ENCODE measurements around the gene ABLIM1. TPM values are rescaled to one million over a fixed set of nuclear protein-coding genes. Genes with fewer than 3 reads are reported as not detected.

Gene ABLIM1
- polyA plus RNA-seq, 3 donors: 0.33 to 0.91 (median 0.57) TPM

GRCh38 chr10:114501650-114502049, 156.4 kb downstream of the ABLIM1 start:
- Histone ChIP-seq H3K4me3 (replicated peaks in 1 of 3; ENCODE audit: low read depth in 2 of 3, low read length in 3 of 3) (no peak overlapping the region), H3K4me1 (ENCODE audit: control insufficient read depth in 1 of 2, insufficient read depth in 2 of 2, low read length in 2 of 2) (peaks cover 9 to 15% of the 10 kb centered on the region in 2 donors), H3K4me2 (replicated peaks; ENCODE audit: extremely low read depth, low read length, poor library complexity, severe bottlenecking) (no peak overlapping the region), H3K27me3 (ENCODE audit: control insufficient read depth in 2 of 2, insufficient read depth in 2 of 2, low read length in 2 of 2) (no peaks in the 10 kb centered on the region), H3K9me3 (replicated peaks in 1 of 2; ENCODE audit: control insufficient read depth in 1 of 2, insufficient read depth in 1 of 2, low read length in 2 of 2) (no peaks in the 10 kb centered on the region), H3K36me3 (replicated peaks in 1 of 2; ENCODE audit: control insufficient read depth in 1 of 2, insufficient read depth in 2 of 2, low read length in 2 of 2) (no peaks in the 10 kb centered on the region), H2AFZ (ENCODE audit: insufficient read depth, low read depth, low read length, poor library complexity, severe bottlenecking) (no peak overlapping the region), H3K9ac (ENCODE audit: insufficient read depth, low read length, poor library complexity, severe bottlenecking) (no peak overlapping the region), H3K27ac (ENCODE audit: low read depth in 1 of 2, low read length in 2 of 2) (no peak overlapping the region), H4K20me1 (ENCODE audit: insufficient read depth, low read length) (no peaks in the 10 kb centered on the region), H3K79me2 (ENCODE audit: insufficient read depth, low read length) (no peaks in the 10 kb centered on the region)
- intact Hi-C loops (cut with micrococcal nuclease): no loop called here
- H3K4me1 Mint-ChIP-seq: peaks cover 18% of the 10 kb centered on the region
- peaks cover 0 to 3% (median 2%) of the 10 kb centered on the region in 3 donors for H3K27me3 Mint-ChIP-seq (ENCODE audit: low read depth in 3 of 3)
- TF ChIP-seq CTCF (IDR thresholded peaks at IDR 0.05): no peak
- H3K36me3 Mint-ChIP-seq: no peaks in the 10 kb centered on the region
- no peak overlapping the region for H3K4me3 Mint-ChIP-seq
- no CpG with 5 or more reads among the region's 1 CpG for WGBS (ENCODE audit: insufficient coverage)
- H3K27ac Mint-ChIP-seq: no peak overlapping the region
- no peak for DNase-seq
- H3K9me3 Mint-ChIP-seq: peaks cover 0 to 3% (median 0%) of the 10 kb centered on the region in 7 donors

DNA sequence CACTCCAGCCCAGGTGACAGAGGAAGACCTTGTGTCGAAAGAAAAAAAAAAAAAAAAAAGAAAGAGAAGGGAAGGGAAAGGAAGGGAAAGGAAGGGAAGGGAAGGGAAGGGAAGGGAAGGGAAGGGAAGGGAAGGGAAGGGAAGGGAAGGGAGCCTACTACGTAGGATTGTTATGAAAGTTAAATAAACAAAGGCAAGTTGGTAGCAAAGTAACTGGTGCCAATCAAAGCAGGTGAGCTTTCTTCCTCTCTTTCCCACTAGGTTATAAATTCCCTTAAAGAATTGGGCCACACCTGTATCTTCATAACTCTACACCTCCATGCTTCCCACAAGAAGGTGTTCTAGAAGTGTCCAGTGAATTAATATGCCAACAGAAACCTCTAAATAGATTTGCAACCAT, 157.4 kb downstream of the ABLIM1 start:
- H4K20me1 ChIP-seq (ENCODE audit: insufficient read depth, low read length): no peaks in the 10 kb centered on the region
- H3K36me3 ChIP-seq (replicated peaks in 1 of 2; ENCODE audit: control insufficient read depth in 1 of 2, insufficient read depth in 2 of 2, low read length in 2 of 2): no peaks in the 10 kb centered on the region
- H3K4me2 ChIP-seq (replicated peaks; ENCODE audit: extremely low read depth, low read length, poor library complexity, severe bottlenecking): no peak overlapping the region
- TF ChIP-seq CTCF (IDR thresholded peaks at IDR 0.05): no peak
- no peak overlapping the region for H3K4me3 ChIP-seq (replicated peaks in 1 of 3; ENCODE audit: low read depth in 2 of 3, low read length in 3 of 3)
- no peaks in the 10 kb centered on the region for H3K79me2 ChIP-seq (ENCODE audit: insufficient read depth, low read length)
- H3K4me3 Mint-ChIP-seq: no peak overlapping the region
- H3K27me3 ChIP-seq (ENCODE audit: control insufficient read depth in 2 of 2, insufficient read depth in 2 of 2, low read length in 2 of 2): no peaks in the 10 kb centered on the region
- peaks cover 9 to 15% of the 10 kb centered on the region in 2 donors for H3K4me1 ChIP-seq (ENCODE audit: control insufficient read depth in 1 of 2, insufficient read depth in 2 of 2, low read length in 2 of 2)
- H3K4me1 Mint-ChIP-seq: peaks cover 18% of the 10 kb centered on the region
- no peak for DNase-seq
- H3K9me3 Mint-ChIP-seq: peaks cover 0 to 3% (median 0%) of the 10 kb centered on the region in 7 donors
- no peak overlapping the region for H3K27ac ChIP-seq (ENCODE audit: low read depth in 1 of 2, low read length in 2 of 2)
- H3K27ac Mint-ChIP-seq: peak overlapping the region in 1 of 7 donors; percentile 71
- H3K27me3 Mint-ChIP-seq (ENCODE audit: low read depth in 3 of 3): peaks cover 0 to 3% (median 2%) of the 10 kb centered on the region in 3 donors
- H3K9ac ChIP-seq (ENCODE audit: insufficient read depth, low read length, poor library complexity, severe bottlenecking): no peak overlapping the region
- H2AFZ ChIP-seq (ENCODE audit: insufficient read depth, low read depth, low read length, poor library complexity, severe bottlenecking): no peak overlapping the region
- no peaks in the 10 kb centered on the region for H3K36me3 Mint-ChIP-seq
- H3K9me3 ChIP-seq (replicated peaks in 1 of 2; ENCODE audit: control insufficient read depth in 1 of 2, insufficient read depth in 1 of 2, low read length in 2 of 2): no peaks in the 10 kb centered on the region
- WGBS (ENCODE audit: insufficient coverage): no CpG with 5 or more reads among the region's 2 CpGs
- intact Hi-C loops (cut with micrococcal nuclease): no loop called here

Measured in CD14-positive monocyte (primary cell).